HL-60 (cell line): Measurements from ENCODE around the gene DACT3.

Experiments used
- DNase-seq, 2 experiments: peaks; one replicate each; pipeline ENCODE4 v3.0.0-alpha.2; 2010 to 2020; ENCODE audit warnings: low read depth in 1 of 2, low spot score in 1 of 2
- H3K27ac ChIP-seq: fragments of 250-450 bp; sonication (Bioruptor Pico); replicated peaks from 2 replicates; pipeline ENCODE4 v1.5.1; 2020; ENCODE audit warnings: mild to moderate bottlenecking, moderate library complexity
- H3K27me3 ChIP-seq: fragments of 250-450 bp; sonication (Bioruptor Pico); 2 replicates; pipeline ENCODE4 v1.5.1; 2021; ENCODE audit warnings: mild to moderate bottlenecking, moderate library complexity; ENCODE audit not compliant: insufficient read depth, poor library complexity, severe bottlenecking
- H3K4me3 ChIP-seq: replicated peaks from 2 replicates; pipeline ENCODE4 v1.5.1; 2011; ENCODE audit warnings: mild to moderate bottlenecking, control low read depth, low read length; ENCODE audit not compliant: insufficient read depth
- CTCF ChIP-seq: IDR thresholded peaks from one replicate; pipeline ENCODE4 v1.5.1; 2011; ENCODE audit warnings: low read length, control low read depth, inconsistent platforms; ENCODE audit not compliant: insufficient read depth
- GABPA ChIP-seq: IDR thresholded peaks from 2 replicates; pipeline ENCODE4 v1.6.1; 2012; ENCODE audit warnings: low read depth
- POLR2AphosphoS5 ChIP-seq: IDR thresholded peaks from 2 replicates; pipeline ENCODE4 v1.6.1; 2012; ENCODE audit warnings: low read depth
- REST ChIP-seq: IDR thresholded peaks from 2 replicates; pipeline ENCODE4 v1.6.1; 2012; ENCODE audit warnings: low read depth; ENCODE audit not compliant: insufficient replicate concordance
- SPI1 ChIP-seq: IDR thresholded peaks from 2 replicates; pipeline ENCODE4 v1.6.1; 2012; ENCODE audit warnings: low read depth, mild to moderate bottlenecking, borderline replicate concordance

Gene DACT3

GRCh38 chr19:46634045-46634655 lies 26.8 kb downstream of the DACT3 start:
- Histone ChIP-seq H3K4me3 (peak overlapping the region; percentile 8; the same call in 1 of the 2 replicates), H3K27me3 (peaks cover 53% of the 10 kb centered on the region), H3K27ac (no peak overlapping the region)
- peak; percentile 78 to 85 for DNase-seq
- TF ChIP-seq SPI1 (no peak), CTCF (no peak), GABPA (no peak), POLR2AphosphoS5 (no peak), REST (no peak)

- no peak overlapping the region for H3K27ac ChIP-seq
- no peak overlapping the region for H3K4me3 ChIP-seq
- TF ChIP-seq CTCF (no peak), REST (no peak), GABPA (no peak), SPI1 (no peak), POLR2AphosphoS5 (no peak)
- peaks cover 45% of the 10 kb centered on the region for H3K27me3 ChIP-seq
- DNase-seq, result no peak
These were observed 27.9 kb downstream of the DACT3 start for GRCh38 chr19:46633130-46633529.

DNA sequence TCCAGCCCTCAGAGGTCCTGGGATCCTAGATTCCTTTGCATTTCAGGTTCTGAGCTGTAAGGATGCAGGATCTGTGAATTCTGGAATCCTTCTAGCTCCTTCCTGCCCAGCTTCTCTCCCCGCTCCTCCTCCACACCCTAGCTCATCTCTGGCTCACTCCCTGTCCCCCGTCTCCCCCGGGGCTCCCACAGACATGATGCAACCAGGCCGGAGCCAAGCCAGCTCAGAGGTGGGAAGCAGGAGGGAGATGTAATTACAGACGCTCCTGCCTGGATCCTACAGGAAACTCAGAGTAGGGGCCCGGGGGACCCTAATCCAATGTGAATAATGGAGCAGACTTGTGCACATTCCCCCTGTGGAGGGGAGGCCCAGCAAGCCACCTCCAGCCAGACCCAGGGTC lies 29.5 kb downstream of the DACT3 start:
- Histone ChIP-seq H3K4me3 (no peak overlapping the region), H3K27me3 (peaks cover 31% of the 10 kb centered on the region), H3K27ac (no peak overlapping the region)
- no peak for DNase-seq
- TF ChIP-seq SPI1, result no peak

- Histone ChIP-seq H3K4me3 (no peak overlapping the region), H3K27ac (no peak overlapping the region), H3K27me3 (peaks cover 31% of the 10 kb centered on the region)
- TF ChIP-seq POLR2AphosphoS5 (no peak), REST (no peak), CTCF (no peak), GABPA (no peak), SPI1 (no peak)
- no peak for DNase-seq
These were observed 30.3 kb downstream of the DACT3 start for GRCh38 chr19:46630586-46631205.
